ENCODE measurements around the gene DSC3. TPM values are rescaled to one million over a fixed set of nuclear protein-coding genes. Genes with fewer than 3 reads are reported as not detected.

The DSC3 gene
- total RNA-seq, 4 donors from 2014 or later: 0.15 to 1.5 (median 0.33) TPM; not detected in 1

DNA sequence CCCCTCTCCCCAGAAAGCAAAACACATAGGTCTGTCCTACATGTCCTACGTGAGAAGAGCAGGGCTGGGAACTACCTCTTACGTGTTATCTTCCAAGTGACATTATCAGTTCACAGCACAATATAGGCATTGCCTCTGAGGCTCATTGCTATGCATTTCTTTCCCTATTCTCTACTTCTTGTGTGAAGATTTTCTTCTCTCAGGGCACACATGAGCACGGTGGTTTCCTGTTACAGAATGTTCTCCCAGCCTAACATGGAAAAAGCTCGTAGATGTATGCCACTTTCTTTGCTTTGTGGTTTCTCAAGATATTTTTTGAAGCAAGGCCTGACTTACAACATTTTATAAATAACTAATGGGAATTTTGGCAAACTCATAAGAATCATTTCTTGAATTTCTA is 19.4 kb upstream of the DSC3 start:
- no peak overlapping the region for H3K4me3 ChIP-seq (replicated peaks in 1 of 3)
- no peak for DNase-seq
- no peak overlapping the region for H3K27ac ChIP-seq
- no peaks in the 10 kb centered on the region for H3K27me3 ChIP-seq
- TF ChIP-seq POLR2A (IDR thresholded peaks at IDR 0.05): no peak
- TF ChIP-seq, protein P1, sequence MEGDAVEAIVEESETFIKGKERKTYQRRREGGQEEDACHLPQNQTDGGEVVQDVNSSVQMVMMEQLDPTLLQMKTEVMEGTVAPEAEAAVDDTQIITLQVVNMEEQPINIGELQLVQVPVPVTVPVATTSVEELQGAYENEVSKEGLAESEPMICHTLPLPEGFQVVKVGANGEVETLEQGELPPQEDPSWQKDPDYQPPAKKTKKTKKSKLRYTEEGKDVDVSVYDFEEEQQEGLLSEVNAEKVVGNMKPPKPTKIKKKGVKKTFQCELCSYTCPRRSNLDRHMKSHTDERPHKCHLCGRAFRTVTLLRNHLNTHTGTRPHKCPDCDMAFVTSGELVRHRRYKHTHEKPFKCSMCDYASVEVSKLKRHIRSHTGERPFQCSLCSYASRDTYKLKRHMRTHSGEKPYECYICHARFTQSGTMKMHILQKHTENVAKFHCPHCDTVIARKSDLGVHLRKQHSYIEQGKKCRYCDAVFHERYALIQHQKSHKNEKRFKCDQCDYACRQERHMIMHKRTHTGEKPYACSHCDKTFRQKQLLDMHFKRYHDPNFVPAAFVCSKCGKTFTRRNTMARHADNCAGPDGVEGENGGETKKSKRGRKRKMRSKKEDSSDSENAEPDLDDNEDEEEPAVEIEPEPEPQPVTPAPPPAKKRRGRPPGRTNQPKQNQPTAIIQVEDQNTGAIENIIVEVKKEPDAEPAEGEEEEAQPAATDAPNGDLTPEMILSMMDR (IDR thresholded peaks at IDR 0.05): no peak
- H3K4me1 ChIP-seq: no peaks in the 10 kb centered on the region
- no peaks in the 10 kb centered on the region for H3K36me3 ChIP-seq
- H3K9me3 ChIP-seq: no peaks in the 10 kb centered on the region
- 56 to 59% methylated on average over 4 of the region's 4 CpGs for WGBS, 2 donors
- intact Hi-C loops (cut with DNase I): no loop called here

GRCh38 chr18:31058897-31059296 is 16.4 kb upstream of the DSC3 start:
- Histone ChIP-seq H3K4me1 (no peaks in the 10 kb centered on the region), H3K27me3 (no peaks in the 10 kb centered on the region), H3K9me3 (no peaks in the 10 kb centered on the region), H3K27ac (no peak overlapping the region), H3K36me3 (no peaks in the 10 kb centered on the region), H3K4me3 (replicated peaks in 1 of 3) (no peak overlapping the region)
- 94 to 97% methylated on average over 3 of the region's 3 CpGs for WGBS, 2 donors
- intact Hi-C loops (cut with DNase I): no loop called here
- no peak for TF ChIP-seq POLR2A (IDR thresholded peaks at IDR 0.05)
- TF ChIP-seq, protein P1 (IDR thresholded peaks at IDR 0.05): no peak
- no peak for DNase-seq

DNA sequence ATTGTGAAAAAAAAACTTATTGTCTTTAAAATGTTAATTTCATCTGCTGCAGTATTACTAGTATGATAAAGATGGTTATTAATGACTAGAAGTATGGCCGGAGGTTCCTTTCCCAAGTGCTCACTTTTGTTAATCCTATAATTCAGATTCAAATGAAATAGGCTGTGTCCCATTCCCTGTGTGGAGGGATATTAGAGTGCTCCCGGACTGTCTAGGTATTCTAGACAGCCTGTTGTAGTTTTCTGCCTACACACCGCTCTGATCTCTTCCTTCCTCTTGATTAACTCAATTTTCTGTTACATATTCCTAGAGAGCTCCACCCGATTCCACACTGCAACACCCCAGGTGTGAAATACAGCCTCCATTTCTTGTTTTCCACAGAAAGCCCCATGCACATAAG is 15.4 kb upstream of the DSC3 start:
- intact Hi-C loops (cut with DNase I): no loop called here

GRCh38 chr18:31057051-31057450 is 14.5 kb upstream of the DSC3 start:
- Histone ChIP-seq H3K27ac (no peak overlapping the region), H3K36me3 (no peaks in the 10 kb centered on the region), H3K27me3 (no peaks in the 10 kb centered on the region), H3K9me3 (no peaks in the 10 kb centered on the region), H3K4me1 (no peaks in the 10 kb centered on the region), H3K4me3 (replicated peaks in 1 of 3) (no peak overlapping the region)
- TF ChIP-seq POLR2A (IDR thresholded peaks at IDR 0.05): no peak
- TF ChIP-seq, protein P1 (IDR thresholded peaks at IDR 0.05): no peak
- DNase-seq: no peak
- intact Hi-C loops (cut with DNase I): no loop called here
- whole genome bisulfite sequencing, 2 donors: 54 to 65% methylated on average over 5 of the region's 5 CpGs

More for the DNA sequence above, 15.4 kb upstream of the DSC3 start:
- no peaks in the 10 kb centered on the region for H3K4me1 ChIP-seq
- H3K4me3 ChIP-seq (replicated peaks in 1 of 3): no peak overlapping the region
- TF ChIP-seq POLR2A (IDR thresholded peaks at IDR 0.05): no peak
- TF ChIP-seq, protein P1 (IDR thresholded peaks at IDR 0.05): no peak
- no peaks in the 10 kb centered on the region for H3K9me3 ChIP-seq
- DNase-seq: no peak
- no peaks in the 10 kb centered on the region for H3K27me3 ChIP-seq
- WGBS, 2 donors: 83 to 87% methylated on average over 4 of the region's 4 CpGs
- no peaks in the 10 kb centered on the region for H3K36me3 ChIP-seq
- H3K27ac ChIP-seq: no peak overlapping the region

- Histone ChIP-seq H3K4me3 (replicated peaks in 1 of 3) (no peak overlapping the region), H3K4me1 (no peaks in the 10 kb centered on the region), H3K36me3 (no peaks in the 10 kb centered on the region), H3K27me3 (no peaks in the 10 kb centered on the region), H3K27ac (no peak overlapping the region), H3K9me3 (no peaks in the 10 kb centered on the region)
- TF ChIP-seq, protein P1 (IDR thresholded peaks at IDR 0.05): no peak
- TF ChIP-seq POLR2A (IDR thresholded peaks at IDR 0.05): no peak
- WGBS, 2 donors: 72 to 75% methylated on average over 2 of the region's 2 CpGs
- DNase-seq: no peak
- intact Hi-C loops (cut with DNase I): no loop called here
These were observed 13.8 kb upstream of the DSC3 start for GRCh38 chr18:31056296-31056695.

Measured in thyroid gland (tissue), 4 donors.